ENCODE data around the gene DPH6.

DPH6 gene

DNA sequence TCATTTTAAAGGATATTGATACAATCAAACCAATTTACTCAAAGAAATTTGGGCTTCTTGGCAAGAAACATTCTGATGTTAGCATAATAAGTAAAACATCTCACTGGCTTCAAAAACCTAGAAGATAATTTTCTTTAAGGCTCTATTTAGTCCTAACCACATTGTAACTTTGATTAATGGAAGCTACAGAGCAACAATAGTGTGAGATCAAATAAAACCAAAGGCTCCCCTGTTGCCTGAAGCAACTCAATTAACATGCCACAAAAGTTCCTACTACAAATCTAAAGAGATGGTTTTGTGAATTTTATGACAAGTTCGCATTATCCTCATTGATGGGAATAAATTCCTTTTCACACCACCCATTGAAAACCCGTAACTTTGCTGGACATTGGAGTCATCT lies 5.9 kb downstream of the DPH6 start:
- no peak for DNase-seq

DNA sequence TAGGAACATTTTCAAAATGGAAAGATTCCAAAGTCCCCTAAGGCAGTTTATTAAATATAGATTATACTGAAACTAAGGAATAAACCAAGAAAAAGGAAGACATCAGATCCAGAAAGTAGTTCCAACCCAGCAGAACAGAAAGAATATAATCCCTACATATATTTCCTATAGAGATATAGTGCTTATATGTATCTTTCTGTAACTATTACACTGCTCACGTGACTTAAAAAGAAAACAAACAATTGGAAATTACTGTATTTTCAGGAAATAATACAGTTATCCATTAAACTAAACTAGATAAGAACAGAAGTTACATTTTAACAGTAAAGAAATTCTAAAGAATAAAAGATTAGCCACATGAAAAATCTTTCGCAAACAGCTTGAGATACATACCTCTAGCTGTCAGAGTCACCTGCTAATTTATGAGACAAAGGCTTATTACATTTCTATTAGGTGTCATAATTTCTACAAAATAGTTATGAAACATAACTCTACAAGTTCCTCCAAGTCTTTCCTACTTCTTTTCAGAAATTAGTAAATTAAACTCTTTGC lies 10.5 kb downstream of the DPH6 start:
- DNase-seq = no peak

DNA sequence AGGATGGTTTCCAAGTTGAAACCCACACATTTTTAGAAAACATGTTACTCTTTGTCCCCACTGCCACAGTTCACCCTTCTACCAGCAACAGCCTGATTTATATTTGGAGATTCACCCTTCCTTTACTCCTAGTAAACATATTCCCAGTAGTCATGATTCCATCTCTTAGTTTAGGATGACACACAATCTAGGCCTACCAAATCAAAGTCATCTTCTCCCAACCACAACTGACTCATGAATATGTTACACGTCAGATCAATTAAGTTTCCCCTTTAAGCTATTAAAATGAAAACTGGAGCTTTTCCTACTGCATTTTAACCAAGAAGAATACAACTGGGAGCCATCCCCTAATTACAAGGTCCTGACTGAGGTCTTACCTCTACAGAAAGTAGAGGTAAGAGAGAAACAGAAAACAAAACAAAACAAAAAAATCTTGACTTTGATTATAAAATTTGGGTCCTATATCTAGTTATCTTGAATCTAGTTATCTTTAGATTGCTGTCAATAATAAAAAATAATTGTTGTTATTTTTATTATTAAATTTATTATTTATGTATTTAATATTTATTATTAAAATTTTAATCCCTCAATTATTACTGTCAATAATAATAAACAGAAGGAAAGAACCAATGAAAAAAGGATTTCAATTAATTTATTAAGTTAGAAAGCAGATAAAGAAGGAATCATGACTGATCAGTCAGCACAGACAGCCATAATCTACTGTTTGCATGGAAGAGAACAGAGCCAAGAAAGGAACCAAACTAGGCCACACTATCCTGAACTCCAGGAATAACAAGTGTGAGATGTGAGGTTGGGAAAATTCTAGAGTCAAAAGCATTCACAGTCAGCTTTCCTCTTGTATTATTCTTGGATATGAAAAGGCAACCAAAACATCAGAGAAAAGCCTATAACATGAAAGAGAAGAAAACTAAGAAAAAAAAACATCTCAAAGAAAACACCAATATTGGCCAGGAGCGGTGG lies 12.5 kb downstream of the DPH6 start:
- DNase-seq = no peak

DNA sequence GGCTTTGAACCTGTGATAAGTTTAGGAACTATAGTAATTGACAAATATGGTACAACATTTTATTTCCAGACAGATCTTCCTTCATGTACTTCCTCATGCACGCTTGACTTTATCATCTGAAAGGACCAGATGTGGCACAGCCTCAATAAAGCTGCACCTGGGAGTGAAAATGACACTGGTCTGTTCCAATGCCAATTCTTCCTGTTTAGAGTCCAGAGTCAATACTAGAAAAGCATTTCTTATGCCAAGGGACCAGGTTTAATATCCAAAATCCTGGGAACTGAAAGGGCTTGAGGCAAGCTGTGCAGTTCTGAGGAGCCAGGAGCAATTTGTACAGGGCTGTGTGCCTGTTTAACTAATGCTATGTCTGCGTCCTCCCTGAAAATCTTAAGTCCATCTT lies 15.3 kb downstream of the DPH6 start:
- no peak for DNase-seq

GRCh38 chr15:35529784-35530183 lies 16.2 kb downstream of the DPH6 start:
- no peak for DNase-seq

GRCh38 chr15:35522061-35522460 lies 23.9 kb downstream of the DPH6 start:
- DNase-seq = no peak

DNA sequence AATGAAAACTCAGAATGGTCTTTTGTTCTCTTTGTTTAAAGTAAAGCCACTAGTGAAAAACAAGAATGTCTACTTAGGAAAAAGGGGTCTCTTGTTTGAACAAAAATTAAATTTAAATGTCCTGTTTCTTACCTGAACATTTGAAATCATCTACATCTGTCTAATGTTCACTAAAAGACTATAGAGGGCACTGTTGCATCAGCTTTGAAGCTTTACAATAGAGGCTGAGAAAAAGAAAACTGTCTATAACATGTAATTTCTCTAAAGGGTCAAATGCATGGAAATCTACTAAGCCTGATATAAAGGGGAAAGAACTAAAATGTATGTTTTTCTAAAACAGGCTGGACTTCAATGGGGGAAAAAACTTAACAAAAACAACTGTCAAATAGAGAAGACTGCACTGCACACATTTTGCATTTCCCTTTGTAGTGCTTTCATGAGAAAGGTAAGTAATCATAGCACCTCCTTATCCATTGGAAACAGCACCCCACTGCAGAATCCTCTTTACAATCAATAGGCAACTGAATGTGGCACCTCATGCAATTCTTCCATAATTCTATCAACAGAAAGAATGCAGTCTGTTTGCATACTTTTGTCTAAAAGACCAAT lies 26.3 kb downstream of the DPH6 start:
- no peak for DNase-seq

- no peak for DNase-seq
Observed at GRCh38 chr15:35519052-35519451, 26.9 kb downstream of the DPH6 start.

- DNase-seq = no peak
Observed at GRCh38 chr15:35514759-35515158, 31.2 kb downstream of the DPH6 start.

DNA sequence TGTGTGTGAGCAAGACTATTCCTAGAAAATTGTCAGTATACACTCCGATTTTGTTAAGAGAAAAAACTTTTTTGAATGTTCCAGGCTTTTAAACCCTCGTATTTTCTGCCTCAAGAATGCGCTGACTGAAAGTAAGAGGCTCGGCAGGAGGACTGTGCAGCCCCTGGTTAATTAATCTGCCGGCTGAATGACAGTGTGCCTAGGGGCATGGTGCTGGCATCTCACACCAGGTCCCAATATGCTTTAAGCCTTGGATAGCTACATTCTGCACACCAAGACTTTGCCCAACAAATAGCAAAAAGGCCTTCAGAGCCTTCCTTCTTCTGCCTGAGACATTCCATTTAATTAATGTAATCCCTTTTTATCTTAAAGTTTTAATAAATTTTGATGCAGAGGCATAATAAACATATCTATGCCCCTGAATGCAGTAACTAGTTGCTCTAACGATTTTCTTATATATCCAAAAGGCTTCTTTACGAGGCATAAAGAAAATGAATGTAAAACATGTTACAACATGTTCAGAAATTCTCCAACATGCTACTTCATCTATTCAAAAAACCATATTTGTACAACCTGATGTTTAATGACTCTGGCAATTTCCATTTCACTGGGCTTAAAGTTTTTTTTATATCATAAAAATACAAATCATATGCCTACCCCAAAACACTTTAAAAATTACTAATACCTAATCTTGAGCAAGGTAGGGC lies 37.9 kb downstream of the DPH6 start:
- DNase-seq = no peak

DNA sequence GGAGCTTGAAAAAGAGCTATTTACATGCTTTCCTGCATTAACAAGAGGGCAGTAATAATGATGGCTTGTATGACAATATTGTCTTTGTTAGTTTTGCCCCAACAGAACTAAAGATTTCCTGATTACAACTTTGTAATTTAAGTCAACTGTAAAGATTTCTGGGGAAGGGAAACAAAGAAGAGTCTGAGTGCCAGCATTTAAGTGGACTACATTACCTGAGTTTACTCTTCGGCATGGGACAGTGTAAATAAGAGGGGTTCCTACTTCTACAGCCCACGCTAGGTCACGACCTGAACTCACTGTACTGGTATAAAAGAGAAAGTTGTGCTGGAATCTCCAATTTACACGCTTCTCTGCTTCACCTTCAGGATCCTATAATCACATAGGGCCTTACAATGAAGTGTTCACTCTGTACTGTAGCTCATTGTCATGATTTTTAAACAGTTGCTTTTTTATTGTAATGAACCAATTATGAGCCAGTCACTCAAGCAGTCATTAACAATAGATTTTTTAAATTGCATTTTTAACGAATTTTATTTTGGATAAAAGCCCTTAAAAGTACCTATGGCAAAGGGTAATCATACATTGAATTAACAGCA lies 39.6 kb downstream of the DPH6 start:
- no peak for DNase-seq

GRCh38 chr15:35505809-35506208 lies 40.2 kb downstream of the DPH6 start:
- no peak for DNase-seq

DNA sequence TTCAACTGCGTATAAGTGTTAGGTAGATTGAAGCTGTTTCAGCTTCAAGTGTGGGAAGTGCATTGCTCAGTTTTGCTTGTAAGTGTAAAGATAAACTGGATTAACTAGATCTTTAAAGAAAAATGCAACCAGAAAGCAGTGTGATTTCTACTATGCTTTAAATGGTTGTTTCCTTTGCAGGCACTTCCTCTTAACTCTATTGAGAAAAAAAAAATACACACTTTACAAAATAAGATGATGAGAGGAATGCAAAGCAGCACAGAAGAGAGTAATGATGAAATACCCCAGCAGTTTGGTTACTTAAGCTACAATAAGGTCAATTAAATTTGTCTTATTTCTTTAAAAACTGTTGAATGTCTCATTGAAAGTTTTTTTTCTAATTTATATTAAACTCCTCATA lies 40.8 kb downstream of the DPH6 start:
- DNase-seq = no peak

DNA sequence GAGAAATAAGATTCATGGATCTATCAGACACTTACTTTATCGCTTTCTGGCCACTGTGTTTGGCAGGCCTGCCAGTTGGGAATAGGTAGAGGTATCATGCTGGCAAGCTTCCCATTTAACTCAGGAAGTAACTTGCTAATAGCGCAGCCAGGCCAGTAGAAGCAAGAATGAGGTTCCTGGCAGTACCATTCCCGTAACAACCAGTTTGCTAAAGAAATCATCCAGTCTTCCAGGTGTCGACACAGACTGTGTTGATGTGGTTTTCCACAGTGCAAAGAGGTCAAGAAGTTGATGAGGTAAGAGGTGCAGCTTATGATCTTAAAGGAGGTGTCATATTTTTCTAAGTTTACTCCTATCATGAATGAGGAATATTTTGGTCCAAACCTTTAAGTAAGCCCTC lies 46.2 kb downstream of the DPH6 start:
- no peak for DNase-seq

DNA sequence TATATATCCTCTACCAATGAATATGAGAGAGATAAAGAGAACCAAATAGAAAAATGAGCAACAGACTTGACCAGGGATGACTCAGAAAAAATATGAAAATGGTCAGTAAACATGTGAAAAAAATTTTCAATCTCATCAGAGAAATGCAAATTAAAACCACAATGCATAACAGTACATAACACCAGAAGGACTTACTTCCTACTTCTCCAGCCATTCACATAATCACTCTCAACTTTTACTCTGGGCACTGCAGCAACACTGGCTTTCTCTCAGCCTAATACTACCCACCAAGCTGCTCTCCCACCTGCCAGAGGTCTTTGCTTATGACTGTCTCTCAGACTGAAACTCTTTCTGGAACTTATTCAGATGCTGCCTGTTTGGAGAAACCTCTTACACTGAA lies 49.4 kb downstream of the DPH6 start:
- no peak for DNase-seq

- no peak for DNase-seq
Observed at GRCh38 chr15:35495080-35495479, 50.9 kb downstream of the DPH6 start.

DNA sequence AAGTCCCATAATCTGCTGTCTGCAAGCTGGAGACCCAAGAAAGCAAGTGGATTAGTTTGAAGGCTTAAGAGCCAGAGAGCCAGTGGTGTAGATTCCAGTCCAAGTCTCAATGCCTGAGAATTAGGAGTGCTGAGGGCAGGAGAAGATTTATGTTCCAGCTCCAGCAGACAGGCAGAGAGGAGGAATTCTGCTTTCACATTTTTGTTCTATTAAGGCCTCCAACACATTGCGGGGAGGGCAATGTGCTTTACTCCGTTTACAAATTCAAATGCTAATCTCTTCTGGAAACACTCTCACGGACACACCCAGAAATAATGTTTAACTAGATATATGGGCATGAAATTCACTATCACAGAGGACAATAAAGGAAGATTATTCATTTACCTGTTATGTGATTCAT lies 54.0 kb downstream of the DPH6 start:
- DNase-seq = no peak

- no peak for DNase-seq
Observed at GRCh38 chr15:35491173-35491572, 54.8 kb downstream of the DPH6 start.

- no peak for DNase-seq
Observed at GRCh38 chr15:35490511-35490910, 55.5 kb downstream of the DPH6 start.

DNA sequence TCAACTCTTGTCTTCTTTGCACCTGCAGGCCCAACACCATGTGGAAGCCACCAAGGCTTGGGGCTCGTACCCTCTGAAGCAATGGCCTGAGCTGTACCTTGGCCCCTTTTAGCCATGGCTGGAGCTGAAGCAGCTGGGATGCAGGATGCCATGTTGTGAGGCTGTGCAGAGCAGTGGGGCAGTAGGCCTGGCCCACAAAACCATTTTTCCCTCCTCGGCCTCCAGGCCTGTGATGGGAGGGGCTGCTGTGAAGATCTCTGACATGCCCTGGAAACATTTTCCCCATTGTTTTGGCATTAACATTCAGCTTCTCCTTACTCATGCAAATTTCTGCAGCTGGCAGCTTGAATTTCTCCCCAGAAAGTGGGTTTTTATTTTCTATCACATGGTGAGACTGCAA lies 58.5 kb downstream of the DPH6 start:
- no peak for DNase-seq

DNA sequence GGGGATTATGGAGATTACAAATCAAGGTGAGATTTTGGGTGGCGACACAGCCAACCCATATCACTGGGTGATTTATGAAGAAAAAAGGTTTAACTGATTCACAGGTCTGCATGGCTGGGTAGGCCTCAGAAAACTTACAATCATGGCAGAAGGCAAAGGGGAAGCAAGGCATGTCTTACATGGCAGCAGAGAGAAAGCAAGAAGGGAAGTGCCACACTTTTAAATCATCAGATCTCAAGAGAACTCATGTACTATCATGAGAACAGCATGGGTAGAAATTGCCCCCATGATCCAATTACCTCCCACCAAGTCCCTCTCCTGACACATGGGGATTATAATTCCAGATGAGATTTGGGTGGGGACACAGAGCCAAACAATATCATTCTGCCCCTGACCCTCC lies 59.7 kb downstream of the DPH6 start:
- no peak for DNase-seq

DNA sequence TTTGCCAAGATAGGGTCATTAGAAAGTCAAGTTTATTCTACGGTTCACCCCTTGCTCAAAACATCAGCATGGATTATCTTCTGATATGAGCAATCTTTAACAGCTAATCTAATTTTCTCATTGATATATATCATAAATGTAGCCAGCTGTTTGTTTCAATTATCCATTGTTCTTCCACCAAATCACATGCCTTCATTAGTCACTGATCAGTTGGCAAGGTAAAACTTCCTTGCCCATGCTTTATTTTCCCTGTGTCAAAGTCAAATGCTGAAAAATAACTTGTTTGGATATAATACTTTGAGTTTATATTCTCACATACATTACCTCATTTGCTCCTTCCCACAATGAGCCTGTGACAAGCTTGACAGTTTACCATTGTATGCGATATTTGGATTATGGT lies 60.6 kb downstream of the DPH6 start:
- DNase-seq = no peak

Data from GDM1 (cell line).